CD4-positive, alpha-beta T cell treated with Interleukin-1 beta for 1 hour (primary cell): ENCODE results near the gene KDM5B.
"Not testable (repeated sequence)": the region's sequence is repeated elsewhere in the genome, so short reads cannot be mapped to it uniquely, and the experiment has no call there.

Experiments
- DNase-seq, 2 donors: peaks; one replicate each; pipeline ENCODE4 v3.0.0-alpha.2; 2020 to 2022

Gene KDM5B

GRCh38 chr1:202812176-202813026 lies 4.2 kb upstream of the KDM5B start:
- no peak for DNase-seq

DNA sequence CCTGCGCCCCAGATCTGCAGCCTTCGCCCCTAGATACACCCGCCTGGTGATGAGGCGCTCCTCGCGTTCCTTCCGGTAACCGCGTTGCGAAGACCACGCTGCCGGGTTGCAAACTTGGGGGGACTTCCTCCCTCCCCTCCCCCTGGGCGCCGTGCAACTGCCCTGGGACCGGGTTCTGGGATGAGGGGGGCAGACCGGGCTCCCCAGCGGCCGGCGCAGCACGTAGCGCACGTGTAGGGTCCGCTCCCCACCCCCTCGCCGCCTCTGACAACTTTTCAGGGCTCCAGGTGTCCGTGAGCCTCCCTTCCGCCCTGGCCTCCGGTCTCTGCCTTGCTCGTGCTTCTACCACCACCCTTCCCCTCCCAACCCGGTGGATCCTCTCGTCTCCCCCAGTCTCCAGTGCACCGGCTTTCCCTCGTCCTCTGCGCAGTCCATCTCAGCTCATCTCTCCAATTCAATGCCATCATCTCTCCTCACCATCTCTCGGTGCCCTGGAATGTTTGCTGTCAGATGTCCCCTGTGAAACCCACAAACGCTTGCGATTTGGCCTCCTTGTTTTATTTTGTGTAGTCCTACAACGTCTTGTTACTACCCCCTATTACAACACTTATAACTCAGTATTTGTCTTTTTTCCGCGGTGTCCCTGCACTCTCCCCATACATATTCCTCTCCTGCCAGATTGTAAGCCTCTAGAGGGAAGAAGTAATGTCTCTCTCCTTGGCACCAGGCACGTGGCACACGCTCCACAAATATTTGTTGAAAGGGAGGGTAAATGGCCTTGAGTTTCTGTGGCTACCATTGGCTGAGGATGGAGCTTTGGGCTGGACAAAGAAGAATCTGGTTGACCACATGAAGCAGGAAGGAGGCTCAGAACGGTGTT lies 3.3 kb upstream of the KDM5B start:
- DNase-seq, result peak; percentile 22 to 34

GRCh38 chr1:202810615-202811295 lies 2.5 kb upstream of the KDM5B start, which contains the start of gene PCAT6:
TSS of gene PCAT6 (plus strand) at chr1:202810954.
- DNase-seq, result peak; percentile 90

DNA sequence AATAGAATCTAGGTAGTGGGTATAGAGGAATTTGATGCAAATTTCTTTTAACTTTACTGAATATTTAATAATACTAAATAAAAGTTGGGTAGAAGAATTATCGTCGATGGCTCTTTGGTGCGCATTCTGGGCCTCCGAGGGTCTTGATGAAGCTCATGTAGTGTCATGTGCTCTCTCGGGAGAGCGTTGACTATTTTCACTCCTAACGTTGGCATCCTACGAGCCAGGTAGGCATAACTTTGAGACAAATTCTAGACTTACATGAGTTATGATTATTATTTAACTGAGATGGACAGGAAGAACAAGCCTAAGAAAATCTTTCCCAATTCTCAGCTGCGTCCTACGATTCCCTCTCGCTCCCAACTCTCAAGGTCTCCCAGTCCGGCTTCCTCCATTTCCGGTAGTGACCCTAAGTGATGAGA lies 2.0 kb upstream of the KDM5B start:
- no peak for DNase-seq

DNA sequence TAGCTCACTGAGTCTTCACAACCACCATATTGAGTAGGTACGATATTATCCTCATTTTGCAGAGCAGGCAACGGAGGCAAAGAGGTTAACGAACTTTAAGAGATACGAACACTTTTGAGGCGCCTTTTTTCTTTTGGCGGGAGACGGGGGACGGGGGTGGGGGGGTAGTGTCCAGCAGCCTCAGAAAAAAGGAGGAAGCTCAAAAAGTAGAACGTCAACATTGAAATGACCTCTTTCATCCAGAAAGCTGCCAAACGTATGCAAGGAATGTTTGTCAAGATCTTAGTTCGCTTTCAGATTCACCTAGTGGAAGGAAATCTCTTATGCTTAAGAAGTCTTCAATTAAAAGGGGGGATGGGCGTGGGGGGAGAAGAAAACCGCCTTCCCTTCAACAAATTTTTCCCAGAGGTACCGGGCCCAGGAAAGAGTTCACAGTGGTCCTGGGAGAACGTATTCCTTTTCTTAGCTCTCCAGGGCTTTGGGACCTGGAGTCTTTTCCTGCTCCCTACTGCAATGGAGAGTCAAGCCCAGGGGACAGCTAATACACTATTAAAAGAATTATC lies 1.5 kb upstream of the KDM5B start:
- DNase-seq, result no peak

DNA sequence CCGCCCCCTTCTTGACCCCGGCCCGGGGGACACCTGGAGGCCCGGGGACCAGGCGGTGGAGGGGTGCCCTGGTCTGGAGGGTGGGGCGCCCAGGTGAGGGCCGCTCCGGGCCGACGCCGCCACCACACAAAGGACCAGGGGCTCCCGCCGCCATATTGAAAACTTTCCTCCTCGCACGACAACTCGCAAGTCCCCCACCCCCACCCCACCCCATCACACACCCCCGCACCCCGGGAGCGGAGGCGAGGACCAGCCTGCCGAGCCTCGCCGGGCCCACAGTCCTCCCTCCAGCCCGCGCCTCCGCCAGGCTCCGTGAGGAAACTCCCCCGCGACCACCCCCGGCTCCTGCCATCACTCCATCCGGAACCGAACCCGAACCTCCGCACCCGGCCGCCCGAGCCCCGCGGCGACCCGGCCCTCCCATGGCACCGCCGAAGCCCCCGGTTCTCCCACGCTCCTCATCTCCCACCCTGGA lies 733 bp downstream of the KDM5B start:
- peak; percentile 22 to 29 for DNase-seq

DNA sequence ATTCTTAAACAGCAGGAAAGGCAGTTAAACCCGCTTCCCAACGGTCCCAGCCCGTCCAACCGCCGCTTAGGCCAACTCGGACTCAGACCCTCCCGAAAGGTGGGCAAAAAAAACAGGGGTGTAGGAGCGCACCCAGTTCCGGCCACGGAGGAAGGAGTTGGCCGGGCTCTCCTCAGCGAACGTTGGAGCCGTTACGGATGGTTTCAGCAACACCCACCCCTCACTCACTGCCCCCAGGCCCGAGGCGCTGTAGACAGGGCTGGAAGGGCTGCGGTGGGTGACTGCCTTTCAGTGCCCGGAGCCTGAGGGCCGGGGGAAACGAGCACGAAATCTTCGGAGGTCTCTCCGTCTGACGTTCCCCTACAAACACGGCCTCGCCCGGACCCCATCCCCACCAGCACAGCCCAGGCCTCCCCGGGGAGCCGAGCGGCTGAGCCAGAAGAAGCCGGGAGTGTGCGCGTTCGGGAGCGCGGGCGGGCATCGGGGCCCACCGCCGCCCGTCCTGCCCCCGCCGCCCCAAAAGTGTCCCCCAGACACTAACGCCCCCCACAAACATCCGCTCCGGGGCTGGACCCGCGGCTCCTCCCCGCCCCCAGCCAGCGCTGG lies 1.3 kb downstream of the KDM5B start:
- DNase-seq, result no peak

DNA sequence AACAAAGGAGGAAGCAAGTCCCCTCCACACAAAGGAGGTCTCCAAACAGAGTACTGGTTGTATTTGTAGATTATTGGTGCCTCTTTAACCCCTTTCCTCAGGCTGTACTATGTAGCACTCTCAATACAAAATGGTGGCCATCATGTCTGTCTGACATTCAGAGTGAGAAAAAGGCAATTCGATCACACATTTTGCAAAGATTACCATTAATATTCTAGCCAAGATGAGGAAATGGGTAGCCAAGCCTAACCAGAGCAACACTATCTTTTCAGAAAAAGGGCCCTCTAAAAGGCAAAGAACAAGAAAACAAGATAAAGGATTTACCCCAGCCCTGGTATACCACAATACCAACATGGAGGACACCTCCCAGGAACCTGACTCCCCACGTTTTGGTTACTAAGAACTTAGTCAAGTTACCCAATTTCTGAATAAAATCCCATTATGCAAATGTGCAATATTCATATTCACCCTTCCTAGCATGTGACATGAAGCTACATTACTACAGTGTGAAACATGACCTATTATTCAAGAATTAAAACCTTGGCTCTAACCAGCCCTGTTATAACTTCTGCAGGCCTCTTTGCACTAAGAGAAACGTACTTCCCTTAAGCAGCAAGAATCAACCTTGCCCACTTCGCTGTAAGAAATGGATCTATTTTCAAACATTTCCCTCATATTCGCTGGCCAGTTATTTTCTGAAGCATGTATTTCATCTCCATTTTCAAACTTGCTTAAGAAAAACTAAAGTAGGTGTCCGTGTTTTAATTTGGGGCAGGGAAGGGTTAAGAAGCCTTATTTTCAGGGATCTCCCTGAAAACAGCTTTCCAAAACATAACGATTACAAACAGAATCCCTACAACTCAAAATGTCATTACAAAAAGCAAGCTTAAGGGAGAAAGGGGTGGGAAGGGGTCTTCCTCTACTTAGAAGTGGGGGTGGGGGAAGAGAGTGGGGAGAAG lies 2.1 kb downstream of the KDM5B start:
- DNase-seq, result no peak

DNA sequence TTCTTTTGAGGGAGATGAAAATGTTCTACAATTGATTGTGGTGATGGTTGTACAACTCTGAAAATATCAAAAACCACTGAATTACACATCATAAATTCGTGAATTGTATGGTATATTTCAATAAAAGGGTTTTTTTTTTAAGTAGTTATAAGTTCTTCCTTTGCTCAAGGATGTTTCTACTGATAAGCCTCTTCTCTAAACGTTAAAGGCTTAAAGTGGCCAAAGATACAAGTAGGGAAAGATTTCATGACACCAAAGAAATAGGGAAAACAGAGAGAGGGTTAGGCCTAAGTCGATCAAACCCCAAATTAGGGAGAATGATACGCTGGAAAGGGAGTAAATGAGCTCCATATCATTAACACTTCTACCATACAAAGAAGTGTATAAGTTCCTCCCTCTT lies 4.1 kb downstream of the KDM5B start:
- no peak for DNase-seq

- DNase-seq, result no peak
Observed at GRCh38 chr1:202802998-202803932, 5.0 kb downstream of the KDM5B start.

DNA sequence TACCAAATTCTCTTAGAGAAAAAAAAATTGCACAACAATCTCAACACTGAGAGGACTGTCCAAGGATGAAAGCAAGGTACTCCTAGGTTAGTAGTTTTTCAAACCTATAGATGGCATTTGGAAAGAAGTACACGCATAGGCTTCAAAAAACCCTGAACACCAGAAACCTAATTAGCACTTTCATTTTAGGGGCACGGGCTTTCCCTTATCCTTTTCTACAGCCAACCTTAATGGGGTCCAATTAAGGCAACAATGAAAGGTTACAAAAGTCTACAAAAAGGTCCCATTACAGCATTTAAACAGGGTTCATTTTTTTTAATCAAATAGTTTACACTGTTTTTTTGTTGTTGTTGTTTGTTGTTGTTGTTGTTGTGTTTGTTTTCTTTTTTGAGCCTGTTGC lies 6.2 kb downstream of the KDM5B start:
- DNase-seq, result no peak

DNA sequence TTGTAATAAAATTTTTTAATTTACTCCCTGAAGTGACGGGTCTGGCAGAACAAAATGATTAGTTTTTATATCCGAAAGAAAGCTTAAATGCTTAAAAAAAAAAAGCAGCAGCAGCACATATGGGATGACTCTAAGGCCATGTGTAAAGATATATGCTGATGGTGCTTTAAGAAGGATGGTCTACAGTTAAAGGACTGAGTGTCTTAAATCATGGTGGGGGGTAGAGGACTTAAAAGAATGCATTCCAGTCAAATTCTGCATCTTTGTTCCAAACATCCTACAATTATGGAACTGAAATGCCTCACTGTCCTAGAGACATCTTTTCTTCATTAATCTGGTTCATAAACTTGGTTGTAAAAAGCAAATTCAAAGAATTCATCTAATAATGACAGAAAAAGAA lies 7.0 kb downstream of the KDM5B start:
- no peak for DNase-seq

DNA sequence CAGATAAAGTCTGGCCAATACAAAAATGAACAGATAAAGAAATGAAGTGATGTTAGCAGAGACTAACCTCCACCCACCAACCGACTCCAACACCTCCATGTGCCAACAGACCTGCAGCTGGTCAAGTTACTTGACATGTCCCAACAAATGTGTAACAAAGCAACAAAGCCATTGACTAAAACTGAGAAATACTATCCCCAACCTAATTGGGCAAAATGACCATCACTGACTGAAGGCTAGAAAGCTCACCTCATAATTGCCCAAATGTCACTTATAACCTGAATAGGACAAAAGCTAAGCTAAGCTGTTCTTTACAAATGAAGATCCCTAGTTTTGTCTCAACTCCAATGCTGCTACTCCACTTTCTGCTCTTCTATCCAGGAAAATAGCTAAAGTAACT lies 7.5 kb downstream of the KDM5B start:
- no peak for DNase-seq

DNA sequence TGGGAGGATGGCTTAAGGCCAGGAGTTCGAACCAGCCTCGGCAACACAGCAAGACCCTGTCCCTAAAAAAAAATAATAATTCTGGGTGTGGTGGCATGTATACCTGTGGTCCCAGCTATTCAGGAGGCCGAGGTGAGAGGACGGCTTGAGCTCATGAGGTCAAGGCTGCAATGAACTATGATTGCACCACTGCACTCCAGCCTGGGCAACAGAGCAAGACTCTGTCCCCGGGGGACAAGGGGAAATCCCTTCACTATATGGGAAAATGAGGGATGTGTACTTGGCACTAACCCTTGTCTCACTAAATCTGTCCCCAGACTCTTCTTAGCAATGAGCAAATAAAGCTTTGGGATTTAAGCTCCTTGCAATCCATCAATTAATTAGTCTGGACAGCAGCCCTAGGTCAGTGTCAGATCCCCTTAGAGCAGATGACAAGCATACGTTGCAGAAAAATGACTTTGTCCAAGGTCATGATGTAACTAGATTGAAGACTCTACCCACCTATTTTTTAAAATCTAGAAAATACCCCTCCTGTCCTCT lies 9.4 kb downstream of the KDM5B start:
- no peak for DNase-seq

DNA sequence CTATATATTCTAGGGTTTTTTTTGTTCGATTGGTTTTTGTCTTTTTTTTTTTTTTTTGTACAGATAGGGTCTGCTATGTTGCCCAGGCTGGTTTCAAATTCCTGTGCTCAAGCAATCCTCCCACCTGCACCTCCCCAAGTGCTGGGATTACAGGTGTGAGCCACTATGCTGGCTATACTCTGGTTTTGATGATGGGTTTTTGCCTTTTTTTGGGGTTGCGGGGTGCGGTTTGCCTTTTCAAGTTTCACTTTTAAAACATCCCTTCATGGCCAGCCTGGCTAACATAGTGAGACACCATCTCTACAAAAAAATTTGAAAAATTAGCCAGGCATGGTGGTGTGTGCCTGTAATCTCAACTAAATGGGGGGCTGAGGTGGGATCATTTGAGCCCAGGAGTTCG lies 10.0 kb downstream of the KDM5B start:
- DNase-seq, result no peak

DNA sequence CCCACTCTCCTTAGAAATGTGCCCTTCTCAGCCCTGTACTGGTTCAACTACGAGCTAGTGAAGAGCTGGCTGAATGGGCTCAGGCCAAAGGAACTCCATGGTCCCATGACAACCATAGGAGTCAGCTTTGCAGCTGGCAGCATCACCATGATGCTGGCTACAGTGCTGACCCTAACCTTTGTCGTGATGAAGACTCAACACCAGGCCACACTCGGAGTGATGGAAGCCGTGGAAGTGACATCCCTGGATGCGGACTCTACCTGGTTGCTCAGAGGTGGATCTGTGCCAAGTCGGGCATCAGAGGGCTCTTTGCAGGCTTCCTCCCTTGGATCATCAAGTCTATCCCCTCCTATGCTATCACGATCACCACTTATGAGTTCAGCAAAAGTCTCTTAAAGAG lies 11.6 kb downstream of the KDM5B start:
- no peak for DNase-seq

DNA sequence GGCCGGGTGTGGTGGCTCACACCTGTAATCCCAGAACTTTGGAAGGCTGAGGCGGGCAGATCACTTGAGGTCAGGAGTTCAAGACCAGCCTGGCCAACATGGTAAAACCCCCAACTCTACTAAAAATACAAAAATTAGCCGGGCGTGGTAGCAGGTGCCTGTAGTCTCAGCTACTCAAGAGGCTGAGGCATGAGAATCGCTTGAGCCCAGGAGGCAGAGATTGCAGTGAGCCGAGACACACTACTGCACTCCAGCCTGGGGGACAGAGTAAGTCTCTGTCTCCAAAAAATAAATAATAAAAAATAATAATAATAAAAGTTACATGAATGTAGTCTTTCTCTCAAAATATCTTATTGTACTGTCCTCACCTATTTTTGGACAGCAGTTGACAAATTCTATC lies 13.3 kb downstream of the KDM5B start:
- DNase-seq, result not testable (repeated sequence)

DNA sequence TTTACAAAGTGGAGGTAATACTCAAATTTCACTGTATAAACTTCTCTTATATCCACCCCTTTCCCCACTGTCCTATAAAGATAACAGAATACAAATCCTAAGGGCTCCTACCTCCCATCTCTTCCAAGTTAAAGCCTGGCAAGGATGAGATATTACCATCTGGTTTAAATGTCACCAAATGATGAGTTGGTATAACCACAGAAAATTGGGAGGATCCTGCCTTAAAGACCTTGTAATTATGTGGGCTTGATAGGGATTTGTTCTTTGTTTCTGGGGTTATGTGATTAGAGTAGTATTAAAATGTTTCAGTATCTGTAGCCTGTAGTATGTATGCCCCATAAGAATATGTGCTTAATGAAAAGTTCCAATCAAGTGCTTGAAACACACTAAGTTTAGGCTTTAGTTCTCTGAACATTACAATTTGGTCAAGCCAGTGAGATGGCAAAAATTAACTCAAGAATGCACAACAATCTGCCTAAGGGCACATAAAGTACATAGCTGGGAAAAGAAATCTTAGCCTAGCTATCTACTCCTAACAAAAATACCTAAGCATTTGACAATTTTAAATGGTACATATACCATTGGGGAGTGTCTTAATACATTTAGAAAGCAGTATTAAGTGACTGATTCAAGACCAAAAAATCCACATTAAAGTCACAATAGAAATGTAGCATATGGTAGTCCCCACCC lies 14.0 kb downstream of the KDM5B start:
- DNase-seq, result no peak
